RPMI8226 (cell line): Measurements from ENCODE around the gene TF.

Experiments
- DNase-seq: peaks from one replicate; pipeline ENCODE4 v3.0.0-alpha.2; 2015

The TF gene

GRCh38 chr3:133820889-133821675 is 74.9 kb downstream of the TF start:
- DNase-seq: no peak

- DNase-seq: peak; percentile 32
Measured at GRCh38 chr3:133821767-133822638, 75.8 kb downstream of the TF start.

- DNase-seq: no peak
Measured at GRCh38 chr3:133824961-133825485, 78.8 kb downstream of the TF start.

- DNase-seq: no peak
Measured at GRCh38 chr3:133825969-133826727, 80.0 kb downstream of the TF start.

GRCh38 chr3:133827136-133827535 is 80.9 kb downstream of the TF start:
- DNase-seq: no peak

- DNase-seq: no peak
Measured at GRCh38 chr3:133827684-133828083, 81.5 kb downstream of the TF start.

GRCh38 chr3:133828576-133829309 is 82.5 kb downstream of the TF start:
- DNase-seq: no peak

GRCh38 chr3:133829310-133829707 is 83.1 kb downstream of the TF start:
- DNase-seq: no peak

GRCh38 chr3:133830071-133830470 is 83.9 kb downstream of the TF start:
- no peak for DNase-seq

GRCh38 chr3:133831966-133832801 is 86.0 kb downstream of the TF start:
- peak; percentile 55 for DNase-seq

- DNase-seq: no peak
Measured at GRCh38 chr3:133832802-133833144, 86.6 kb downstream of the TF start.

GRCh38 chr3:133833267-133833666 is 87.1 kb downstream of the TF start:
- no peak for DNase-seq

- no peak for DNase-seq
Measured at GRCh38 chr3:133833880-133834620, 87.9 kb downstream of the TF start.

GRCh38 chr3:133834621-133835417 is 88.6 kb downstream of the TF start:
- no peak for DNase-seq

- no peak for DNase-seq
Measured at GRCh38 chr3:133835418-133835743, 89.2 kb downstream of the TF start.

- DNase-seq: no peak
Measured at GRCh38 chr3:133835961-133836360, 89.8 kb downstream of the TF start.

GRCh38 chr3:133836497-133837158 is 90.4 kb downstream of the TF start:
- no peak for DNase-seq

GRCh38 chr3:133837487-133838295 is 91.5 kb downstream of the TF start:
- no peak for DNase-seq
